RWPE1 (cell line): Measurements from ENCODE around the gene ASTN2.

Experiments used
- CTCF ChIA-PET: fragments of 350-600 bp; sonication (Branson Sonifier 250); formaldehyde crosslinking; extraction: SDS; loops from one replicate; lab custom pipeline; 2021; lab: Yijun Ruan, JAX
- POLR2A ChIA-PET: fragments of 400-600 bp; formaldehyde crosslinking; extraction: SDS; loops from one replicate; lab custom pipeline; 2020; ENCODE audit warnings: antibody characterized with exemption; ENCODE audit not compliant: low non-redundant PET; lab: Yijun Ruan, JAX
- DNase-seq: peaks from one replicate; pipeline ENCODE4 v3.0.0; 2012; ENCODE audit warnings: low spot score
- H3K27ac ChIP-seq: fragments of 450-650 bp; 2 replicates; pipeline ENCODE4 v1.5.1; 2017
- TF ChIP-seq, protein P1 (sequence below): fragments of 450-650 bp; conservative IDR thresholded peaks from 2 replicates; pipeline ENCODE4 v1.5.1; 2017; ENCODE audit warnings: low read depth, mild to moderate bottlenecking

The ASTN2 gene

DNA sequence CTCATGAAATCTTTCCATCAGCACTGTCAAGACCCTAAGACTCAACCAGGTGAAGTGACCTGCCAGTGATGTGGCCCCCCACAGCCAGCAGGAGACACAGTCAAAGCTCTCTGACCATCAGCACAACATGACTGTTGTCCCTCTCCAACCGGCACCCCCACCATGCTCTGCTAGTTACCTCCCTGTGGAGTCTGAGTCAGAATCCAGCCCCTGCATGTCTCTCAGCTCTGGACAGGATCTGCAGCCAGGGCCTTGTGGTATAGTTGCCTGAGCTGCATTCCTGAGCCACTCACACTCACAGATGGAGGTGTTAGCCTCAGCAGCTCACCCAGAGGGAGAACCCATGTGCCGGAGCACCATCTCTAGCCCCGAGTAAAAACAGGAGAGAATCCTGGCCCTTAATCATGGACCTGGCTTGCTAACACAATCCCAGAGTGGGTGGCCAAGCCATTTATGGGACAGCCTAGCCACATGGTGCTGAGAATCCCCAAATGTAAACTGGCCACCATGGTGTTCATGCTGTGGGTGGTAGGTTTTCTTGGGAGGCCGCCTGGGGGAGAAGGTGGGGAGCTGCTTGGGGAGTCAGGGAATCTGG lies 1023.5 kb downstream of the ASTN2 start:
- peak; percentile 72 for DNase-seq
- POLR2A ChIA-PET, result no interaction called here
- TF ChIP-seq, protein P1, sequence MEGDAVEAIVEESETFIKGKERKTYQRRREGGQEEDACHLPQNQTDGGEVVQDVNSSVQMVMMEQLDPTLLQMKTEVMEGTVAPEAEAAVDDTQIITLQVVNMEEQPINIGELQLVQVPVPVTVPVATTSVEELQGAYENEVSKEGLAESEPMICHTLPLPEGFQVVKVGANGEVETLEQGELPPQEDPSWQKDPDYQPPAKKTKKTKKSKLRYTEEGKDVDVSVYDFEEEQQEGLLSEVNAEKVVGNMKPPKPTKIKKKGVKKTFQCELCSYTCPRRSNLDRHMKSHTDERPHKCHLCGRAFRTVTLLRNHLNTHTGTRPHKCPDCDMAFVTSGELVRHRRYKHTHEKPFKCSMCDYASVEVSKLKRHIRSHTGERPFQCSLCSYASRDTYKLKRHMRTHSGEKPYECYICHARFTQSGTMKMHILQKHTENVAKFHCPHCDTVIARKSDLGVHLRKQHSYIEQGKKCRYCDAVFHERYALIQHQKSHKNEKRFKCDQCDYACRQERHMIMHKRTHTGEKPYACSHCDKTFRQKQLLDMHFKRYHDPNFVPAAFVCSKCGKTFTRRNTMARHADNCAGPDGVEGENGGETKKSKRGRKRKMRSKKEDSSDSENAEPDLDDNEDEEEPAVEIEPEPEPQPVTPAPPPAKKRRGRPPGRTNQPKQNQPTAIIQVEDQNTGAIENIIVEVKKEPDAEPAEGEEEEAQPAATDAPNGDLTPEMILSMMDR, result no peak
- CTCF ChIA-PET, result no interaction called here
- H3K27ac ChIP-seq, result no peak overlapping the region

DNA sequence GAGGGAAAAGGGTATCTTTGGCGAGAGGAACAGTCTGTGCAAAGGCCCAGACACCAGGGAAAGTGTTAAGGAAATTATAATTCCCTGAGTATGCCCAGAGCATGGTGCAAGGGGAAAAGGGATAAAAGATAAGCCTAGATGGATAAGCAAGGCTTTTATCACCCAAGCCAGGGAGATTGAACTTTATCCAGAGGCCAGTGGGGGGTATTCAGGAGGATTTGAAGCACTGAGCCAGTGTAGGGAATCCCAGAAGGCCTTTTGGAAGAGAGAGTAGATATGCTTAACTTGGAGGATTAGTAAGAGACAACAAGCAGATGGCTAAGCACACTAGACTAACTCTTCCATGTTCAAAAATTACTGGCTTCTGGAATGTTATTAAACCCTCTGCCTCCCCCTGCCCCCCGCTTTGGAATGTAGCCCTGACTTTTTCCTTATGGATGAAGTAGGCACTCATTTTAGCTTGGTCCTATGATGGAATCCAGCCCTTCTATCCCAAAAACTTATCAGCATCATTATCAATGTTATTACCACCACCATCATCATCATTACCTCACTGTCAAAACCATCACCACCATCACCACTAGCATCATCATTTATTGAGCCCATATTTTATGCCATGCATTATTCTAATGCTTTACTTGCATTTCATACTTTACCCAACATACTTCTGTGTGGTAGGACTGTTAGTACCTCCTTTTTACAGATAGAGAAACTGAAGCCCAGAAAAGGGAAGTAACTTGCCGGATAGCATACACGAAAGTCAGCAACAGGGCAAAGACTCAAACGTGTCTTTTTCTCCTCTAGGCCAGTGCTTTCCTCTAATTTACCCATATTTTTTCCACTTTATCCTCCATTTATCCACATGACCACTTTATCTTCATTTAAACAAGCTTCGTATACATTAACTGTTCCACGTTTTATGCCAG lies 1024.3 kb downstream of the ASTN2 start:
- ChIA-PET CTCF (interaction anchor here (0.6 kb wide), 1 partner anchor 137 kb away, joined by 3 read pairs; no protein-coding TSS in a partner anchor), POLR2A (no interaction called here)
- no peak overlapping the region for H3K27ac ChIP-seq
- TF ChIP-seq, protein P1, result no peak
- no peak for DNase-seq

DNA sequence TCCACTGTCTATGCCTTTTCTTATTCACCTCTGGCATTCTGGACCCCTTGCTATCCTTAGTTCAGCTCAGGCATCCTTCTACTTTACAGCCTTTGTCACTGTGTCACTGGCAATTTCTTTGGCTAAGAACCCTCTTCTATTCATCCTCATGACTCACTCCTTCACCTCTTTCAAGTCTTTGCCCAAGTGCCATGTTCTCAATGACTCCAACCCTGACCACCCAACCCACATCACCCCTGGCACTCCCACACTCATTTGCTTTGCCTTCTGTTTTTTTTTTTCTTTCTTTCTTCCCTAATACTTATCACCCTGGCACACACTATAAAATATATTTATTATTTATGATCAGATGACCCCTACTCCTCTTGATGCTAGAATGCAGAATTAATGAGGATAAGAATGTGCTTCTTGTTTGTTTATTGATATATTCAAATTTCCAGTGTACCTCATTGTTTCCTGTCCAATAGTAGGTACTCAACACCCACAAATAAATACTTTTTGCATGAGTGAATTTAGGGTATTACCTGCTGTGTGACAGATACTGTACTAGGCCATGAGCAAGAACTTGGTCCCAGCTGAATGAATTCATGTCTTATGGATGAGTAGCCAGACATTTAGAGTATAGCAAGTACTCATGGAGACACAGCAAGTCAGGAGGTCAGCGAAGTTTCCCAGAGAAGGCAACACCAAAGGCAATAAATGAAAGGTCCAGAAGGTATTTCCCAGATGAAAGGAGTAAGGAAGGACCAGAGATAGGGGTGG lies 1025.1 kb downstream of the ASTN2 start:
- no peak for DNase-seq
- TF ChIP-seq, protein P1, result no peak
- H3K27ac ChIP-seq, result no peak overlapping the region
- ChIA-PET CTCF (no interaction called here), POLR2A (no interaction called here)

DNA sequence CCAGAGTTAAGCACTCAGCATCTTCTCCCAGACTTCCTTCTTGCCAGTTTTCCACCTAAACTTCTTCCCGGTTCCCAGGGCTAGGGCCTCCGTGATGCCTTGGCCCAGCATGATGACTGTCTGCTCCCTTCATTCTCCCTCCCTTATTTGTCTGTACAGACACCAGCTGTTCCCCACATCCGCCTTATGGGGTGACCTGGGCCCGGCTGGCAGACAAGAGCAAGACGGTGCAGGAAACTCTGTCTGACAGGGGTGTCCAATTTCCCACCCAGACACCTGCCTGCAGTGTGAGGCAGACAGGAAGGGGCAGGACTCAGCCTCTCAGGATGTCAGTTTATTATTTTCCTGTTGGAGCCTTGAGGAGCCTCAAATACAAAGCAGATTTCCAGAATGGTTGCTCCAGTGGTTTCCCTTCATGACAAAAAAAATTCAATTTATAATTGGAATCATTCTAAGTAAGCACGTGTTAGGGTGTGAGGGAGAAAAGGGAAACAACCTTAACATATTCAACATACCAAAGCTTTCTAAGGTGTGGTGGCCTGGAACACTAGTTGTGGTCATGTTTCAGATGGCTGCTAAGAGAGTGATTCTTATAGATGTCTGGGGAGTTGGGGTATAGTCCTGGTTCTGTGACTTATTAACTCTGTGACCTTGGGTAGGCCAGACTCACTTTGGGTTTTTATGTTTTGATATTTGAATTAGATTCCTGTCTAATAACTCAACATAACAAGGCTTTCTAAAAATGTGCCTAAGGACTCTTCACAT lies 1026.7 kb downstream of the ASTN2 start:
- TF ChIP-seq, protein P1, result no peak
- ChIA-PET POLR2A (no interaction called here), CTCF (interaction anchor here (1.0 kb wide), 1 partner anchor 795 kb away, joined by 3 read pairs; no protein-coding TSS in a partner anchor)
- DNase-seq, result no peak
- H3K27ac ChIP-seq, result no peak overlapping the region

DNA sequence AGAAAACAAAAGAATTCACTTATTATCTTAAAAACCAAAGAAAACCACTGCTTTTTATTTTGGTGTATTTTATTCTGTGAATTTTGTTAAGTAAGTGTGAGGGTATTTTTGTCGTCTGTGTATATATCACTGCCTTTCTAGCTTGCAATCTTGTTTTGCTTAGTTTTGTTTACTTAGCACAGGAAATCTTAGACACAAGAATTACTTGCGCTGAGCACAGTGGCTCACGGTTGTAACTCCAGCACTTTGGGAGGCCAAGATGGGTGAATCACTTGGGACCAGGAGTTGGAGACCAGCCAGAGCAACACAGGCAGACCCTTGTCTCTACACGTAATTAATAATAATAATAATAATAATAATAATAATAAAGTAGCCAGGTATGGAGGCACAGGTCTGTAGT lies 1030.9 kb downstream of the ASTN2 start:
- TF ChIP-seq, protein P1, result no peak
- DNase-seq, result no peak
- H3K27ac ChIP-seq, result no peak overlapping the region
- POLR2A ChIA-PET, result no interaction called here
- CTCF ChIA-PET, result interaction anchor here (0.6 to 0.7 kb wide), 3 partner anchors 33 to 214 kb away, joined by 3 read pairs; no protein-coding TSS in a partner anchor
